H9 (cell line): ENCODE results near the gene SNX30. TPM values are rescaled to one million over a fixed set of nuclear protein-coding genes. Genes with fewer than 3 reads are reported as not detected.
A peak's percentile ranks its signal among the peaks of the same experiment; 100 is the strongest.

Experiments used
- DNase-seq: peaks from one replicate; pipeline ENCODE4 v3.0.0-alpha.2; 2017
- H2AFZ ChIP-seq: one replicate; pipeline ENCODE4 v1.6.1; 2013; ENCODE audit warnings: mild to moderate bottlenecking, low read length, control low read depth, moderate library complexity
- H2AK5ac ChIP-seq: 2 replicates; pipeline ENCODE4 v1.6.1; 2013; ENCODE audit warnings: low read length, control low read depth, mixed read lengths; ENCODE audit not compliant: insufficient read length
- H2BK120ac ChIP-seq: one replicate; pipeline ENCODE4 v1.6.1; 2013; ENCODE audit warnings: low read depth, mild to moderate bottlenecking, low read length, control low read depth, inconsistent platforms; ENCODE audit not compliant: poor library complexity, severe bottlenecking
- H2BK12ac ChIP-seq: 2 replicates; pipeline ENCODE4 v1.6.1; 2013; ENCODE audit warnings: low read length, control low read depth, mixed read lengths, low read depth; ENCODE audit not compliant: insufficient read length
- H2BK15ac ChIP-seq: 2 replicates; pipeline ENCODE4 v1.6.1; 2013; ENCODE audit warnings: low read depth, low read length, control low read depth
- H2BK20ac ChIP-seq: one replicate; pipeline ENCODE4 v1.6.1; 2013; ENCODE audit warnings: low read depth, mild to moderate bottlenecking, low read length, control low read depth, inconsistent platforms; ENCODE audit not compliant: poor library complexity, severe bottlenecking
- H2BK5ac ChIP-seq: 2 replicates; pipeline ENCODE4 v1.6.1; 2013; ENCODE audit warnings: low read length, control low read depth, mixed read lengths; ENCODE audit not compliant: insufficient read length
- H3K14ac ChIP-seq: 2 replicates; pipeline ENCODE4 v1.6.1; 2013; ENCODE audit warnings: low read length, control low read depth; ENCODE audit not compliant: insufficient read depth
- H3K18ac ChIP-seq: 2 replicates; pipeline ENCODE4 v1.6.1; 2013; ENCODE audit warnings: low read depth, mild to moderate bottlenecking, mixed read lengths, low read length, control low read depth; ENCODE audit not compliant: insufficient read length
- H3K23ac ChIP-seq: 2 replicates; pipeline ENCODE4 v1.6.1; 2013; ENCODE audit warnings: low read length, control low read depth, mixed read lengths, low read depth; ENCODE audit not compliant: insufficient read length
- H3K23me2 ChIP-seq: 2 replicates; pipeline ENCODE4 v1.6.1; 2013; ENCODE audit warnings: low read depth, mild to moderate bottlenecking, mixed read lengths, low read length, control low read depth; ENCODE audit not compliant: insufficient read length, poor library complexity, severe bottlenecking
- H3K27ac ChIP-seq: 2 replicates; pipeline ENCODE4 v1.5.1; 2013; ENCODE audit warnings: low read length, control low read depth, mixed read lengths, low read depth; ENCODE audit not compliant: insufficient read length
- H3K27me3 ChIP-seq: 2 replicates; pipeline ENCODE4 v1.6.1; 2013; ENCODE audit warnings: low read length, control low read depth, inconsistent platforms; ENCODE audit not compliant: insufficient read depth
- H3K4ac ChIP-seq: 2 replicates; pipeline ENCODE4 v1.6.1; 2013; ENCODE audit warnings: low read depth, mild to moderate bottlenecking, control low read depth, inconsistent platforms, low read length, moderate library complexity
- H3K4me1 ChIP-seq: 2 replicates; pipeline ENCODE4 v1.6.1; 2013; ENCODE audit warnings: low read length, control low read depth, inconsistent platforms; ENCODE audit not compliant: insufficient read depth
- H3K4me2 ChIP-seq: 2 replicates; pipeline ENCODE4 v1.6.1; 2013; ENCODE audit warnings: low read length, control low read depth, mixed read lengths; ENCODE audit not compliant: insufficient read length, insufficient read depth
- H3K56ac ChIP-seq: 2 replicates; pipeline ENCODE4 v1.6.1; 2013; ENCODE audit warnings: low read depth, mild to moderate bottlenecking, mixed read lengths, low read length, control low read depth; ENCODE audit not compliant: insufficient read length
- H3K79me1 ChIP-seq: 2 replicates; pipeline ENCODE4 v1.6.1; 2013; ENCODE audit warnings: low read depth, mild to moderate bottlenecking, moderate library complexity, low read length, control low read depth, inconsistent platforms; ENCODE audit not compliant: insufficient read depth, poor library complexity, severe bottlenecking
- H3K79me2 ChIP-seq: 2 replicates; pipeline ENCODE4 v1.6.1; 2013; ENCODE audit warnings: low read length, control low read depth, inconsistent platforms; ENCODE audit not compliant: insufficient read depth
- H3K9ac ChIP-seq: 2 replicates; pipeline ENCODE4 v1.6.1; 2013; ENCODE audit warnings: low read length, control low read depth, mixed read lengths; ENCODE audit not compliant: insufficient read length; ENCODE audit errors: extremely low read depth
- H3K9me3 ChIP-seq: one replicate; pipeline ENCODE4 v1.6.1; 2013; ENCODE audit warnings: low read depth, low read length, inconsistent platforms; ENCODE audit not compliant: control insufficient read depth
- H3T11ph ChIP-seq: one replicate; pipeline ENCODE4 v1.6.1; 2013; ENCODE audit warnings: mild to moderate bottlenecking, low read length, control low read depth, inconsistent platforms
- H4K20me1 ChIP-seq: one replicate; pipeline ENCODE4 v1.6.1; 2013; ENCODE audit not compliant: control insufficient read depth, insufficient read length, insufficient read depth
- H4K5ac ChIP-seq: 2 replicates; pipeline ENCODE4 v1.6.1; 2013; ENCODE audit warnings: low read depth, mild to moderate bottlenecking, mixed read lengths, low read length, control low read depth; ENCODE audit not compliant: insufficient read length
- H4K8ac ChIP-seq: replicated peaks from 2 replicates; pipeline ENCODE4 v1.6.1; 2013; ENCODE audit warnings: low read length, control low read depth, mixed read lengths, low read depth; ENCODE audit not compliant: insufficient read length
- H4K91ac ChIP-seq: 2 replicates; pipeline ENCODE4 v1.6.1; 2013; ENCODE audit warnings: low read depth, mild to moderate bottlenecking, moderate library complexity, mixed read lengths, low read length, control low read depth; ENCODE audit not compliant: insufficient read length
- H3K27ac Mint-ChIP-seq, 3 experiments: 2 replicates in 2 of 3; 3 replicates in 1 of 3; pipeline ENCODE4 v1.8.0; 2020 to 2021; ENCODE audit warnings: mixed read lengths in 3 of 3, mild to moderate bottlenecking in 1 of 3, moderate library complexity in 1 of 3
- H3K27me3 Mint-ChIP-seq: 2 replicates; pipeline ENCODE4 v1.8.0; 2021; ENCODE audit warnings: low read depth, mild to moderate bottlenecking, moderate library complexity, mixed read lengths
- H3K36me3 Mint-ChIP-seq, 3 experiments: 2 replicates in 2 of 3; 3 replicates in 1 of 3; pipeline ENCODE4 v1.8.0; 2020 to 2021; ENCODE audit warnings: low read depth in 3 of 3, mixed read lengths in 3 of 3; ENCODE audit not compliant: insufficient read depth in 1 of 3
- H3K4me1 Mint-ChIP-seq, 2 experiments: 2 replicates each; pipeline ENCODE4 v1.8.0; 2020; ENCODE audit warnings: mixed read lengths in 2 of 2
- H3K4me3 Mint-ChIP-seq, 2 experiments: 2 replicates in 1 of 2; 3 replicates in 1 of 2; pipeline ENCODE4 v1.8.0; 2020 to 2021; ENCODE audit warnings: mild to moderate bottlenecking in 2 of 2, mixed read lengths in 2 of 2, moderate library complexity in 1 of 2
- H3K9me3 Mint-ChIP-seq, 2 experiments: 2 replicates in 1 of 2; 3 replicates in 1 of 2; pipeline ENCODE4 v1.8.0; 2020; ENCODE audit warnings: mild to moderate bottlenecking in 2 of 2, mixed read lengths in 2 of 2, moderate library complexity in 1 of 2
- WGBS: extraction: QIAGEN DNeasy Blood & Tissue Kit; methylation state at CpG from one replicate; pipeline ENCODE4 v1.1.7; 2013; ENCODE audit warnings: missing lambda C conversion rate, low lambda C conversion rate, mixed read lengths; ENCODE audit not compliant: insufficient read length; ENCODE audit errors: extremely low coverage; 5-methylcytosine and 5-hydroxymethylcytosine counted together
- total RNA-seq: library from RNA; stranded (reverse); gene quantifications from 2 replicates; pipeline ENCODE4 v1.2.1, GENCODE V29; 2021
- TF ChIP-seq, protein P1 (sequence below): fragments of 200-600 bp; sonication (generic); conservative IDR thresholded peaks from 3 replicates; pipeline ENCODE4 v1.8.0; 2021; ENCODE audit warnings: antibody characterized with exemption, mild to moderate bottlenecking

SNX30 gene
- total RNA-seq, 1 experiment from 2014 or later = 10.3 TPM

DNA sequence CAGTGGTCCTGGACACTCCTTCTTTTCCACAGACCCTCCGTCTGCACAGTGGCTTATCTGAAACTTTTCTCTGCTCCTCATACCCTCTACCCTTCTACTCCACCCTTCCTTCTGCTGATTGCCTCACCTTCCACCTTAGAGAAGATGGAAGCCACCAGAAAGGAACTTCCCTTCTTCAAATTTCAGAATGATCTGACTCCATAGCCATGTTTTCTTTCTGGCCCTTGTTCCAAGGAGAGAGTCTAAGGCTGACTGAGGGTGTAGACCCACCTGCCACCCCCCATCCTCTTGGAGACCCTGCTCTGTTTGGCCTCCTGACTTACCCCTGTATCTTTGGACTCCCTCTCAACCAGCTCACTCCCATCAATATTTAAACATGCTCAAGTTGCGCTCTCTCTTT is 7.4 kb downstream of the SNX30 start:
- H3K36me3 Mint-ChIP-seq = no peaks in the 10 kb centered on the region
- Histone ChIP-seq H2BK20ac (no peak overlapping the region), H3K18ac (no peak overlapping the region), H3K23me2 (no peaks in the 10 kb centered on the region), H3K9ac (no peak overlapping the region), H2AK5ac (no peak overlapping the region), H3K27ac (no peak overlapping the region), H3K56ac (no peak overlapping the region), H4K91ac (no peak overlapping the region), H3K4ac (no peak overlapping the region), H3K4me2 (no peak overlapping the region), H2BK120ac (no peak overlapping the region), H3K79me1 (no peaks in the 10 kb centered on the region), H3K4me1 (no peaks in the 10 kb centered on the region), H2AFZ (no peak overlapping the region), H2BK15ac (no peak overlapping the region), H2BK5ac (no peak overlapping the region), H3K9me3 (no peaks in the 10 kb centered on the region), H3K79me2 (no peaks in the 10 kb centered on the region), H4K5ac (no peak overlapping the region), H4K20me1 (no peaks in the 10 kb centered on the region), H3T11ph (no peak overlapping the region), H3K27me3 (no peaks in the 10 kb centered on the region), H4K8ac (no peak overlapping the region), H2BK12ac (no peak overlapping the region), H3K14ac (no peak overlapping the region), H3K23ac (no peak overlapping the region)
- no peaks in the 10 kb centered on the region for H3K9me3 Mint-ChIP-seq
- no peaks in the 10 kb centered on the region; the same call in 1 of the 2 replicates for H3K27me3 Mint-ChIP-seq
- H3K4me1 Mint-ChIP-seq = peaks cover 14 to 17% of the 10 kb centered on the region in 2 experiments
- H3K27ac Mint-ChIP-seq = peak overlapping the region in 1 of 3 experiments; percentile 23; a peak in 1 of 7 replicates
- WGBS = no CpG with 5 or more reads among the region's 2 CpGs
- TF ChIP-seq, protein P1, sequence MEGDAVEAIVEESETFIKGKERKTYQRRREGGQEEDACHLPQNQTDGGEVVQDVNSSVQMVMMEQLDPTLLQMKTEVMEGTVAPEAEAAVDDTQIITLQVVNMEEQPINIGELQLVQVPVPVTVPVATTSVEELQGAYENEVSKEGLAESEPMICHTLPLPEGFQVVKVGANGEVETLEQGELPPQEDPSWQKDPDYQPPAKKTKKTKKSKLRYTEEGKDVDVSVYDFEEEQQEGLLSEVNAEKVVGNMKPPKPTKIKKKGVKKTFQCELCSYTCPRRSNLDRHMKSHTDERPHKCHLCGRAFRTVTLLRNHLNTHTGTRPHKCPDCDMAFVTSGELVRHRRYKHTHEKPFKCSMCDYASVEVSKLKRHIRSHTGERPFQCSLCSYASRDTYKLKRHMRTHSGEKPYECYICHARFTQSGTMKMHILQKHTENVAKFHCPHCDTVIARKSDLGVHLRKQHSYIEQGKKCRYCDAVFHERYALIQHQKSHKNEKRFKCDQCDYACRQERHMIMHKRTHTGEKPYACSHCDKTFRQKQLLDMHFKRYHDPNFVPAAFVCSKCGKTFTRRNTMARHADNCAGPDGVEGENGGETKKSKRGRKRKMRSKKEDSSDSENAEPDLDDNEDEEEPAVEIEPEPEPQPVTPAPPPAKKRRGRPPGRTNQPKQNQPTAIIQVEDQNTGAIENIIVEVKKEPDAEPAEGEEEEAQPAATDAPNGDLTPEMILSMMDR = no peak
- no peak overlapping the region for H3K4me3 Mint-ChIP-seq
- no peak for DNase-seq
